Brain microvascular endothelial cell (primary cell): ENCODE measurements around the gene CENPM.

ENCODE experiments used
- DNase-seq: peaks from one replicate; pipeline ENCODE4 v3.0.0-alpha.2; 2020
- H3K27ac ChIP-seq: fragments of 250-450 bp; sonication (Bioruptor Pico); 2 replicates; pipeline ENCODE4 v1.5.1; 2020; ENCODE audit warnings: mild to moderate bottlenecking, moderate library complexity
- H3K27me3 ChIP-seq: fragments of 250-450 bp; sonication (Bioruptor Pico); replicated peaks from 2 replicates; pipeline ENCODE4 v1.5.1; 2020; ENCODE audit warnings: mild to moderate bottlenecking
- H3K36me3 ChIP-seq: fragments of 250-450 bp; sonication (Bioruptor Pico); replicated peaks from 2 replicates; pipeline ENCODE4 v1.5.1; 2020; ENCODE audit warnings: mild to moderate bottlenecking
- H3K4me3 ChIP-seq: 2 replicates; pipeline ENCODE4 v1.5.1; 2011; ENCODE audit warnings: low read depth, mild to moderate bottlenecking, control low read depth, low read length, moderate library complexity
- in situ Hi-C: cut with HindIII; loops from 2 replicates; pipeline ENCODE4 v1.10.0; 2017; ENCODE audit warnings: low sequenced_read_pairs, low pct_ligation_motif_present
- TF ChIP-seq, protein P1 (sequence below): IDR thresholded peaks from 2 replicates; pipeline ENCODE4 v1.5.1; 2011; ENCODE audit warnings: low read depth, mild to moderate bottlenecking, moderate library complexity, low read length, control low read depth, inconsistent platforms; ENCODE audit errors: missing control alignments

CENPM gene

DNA sequence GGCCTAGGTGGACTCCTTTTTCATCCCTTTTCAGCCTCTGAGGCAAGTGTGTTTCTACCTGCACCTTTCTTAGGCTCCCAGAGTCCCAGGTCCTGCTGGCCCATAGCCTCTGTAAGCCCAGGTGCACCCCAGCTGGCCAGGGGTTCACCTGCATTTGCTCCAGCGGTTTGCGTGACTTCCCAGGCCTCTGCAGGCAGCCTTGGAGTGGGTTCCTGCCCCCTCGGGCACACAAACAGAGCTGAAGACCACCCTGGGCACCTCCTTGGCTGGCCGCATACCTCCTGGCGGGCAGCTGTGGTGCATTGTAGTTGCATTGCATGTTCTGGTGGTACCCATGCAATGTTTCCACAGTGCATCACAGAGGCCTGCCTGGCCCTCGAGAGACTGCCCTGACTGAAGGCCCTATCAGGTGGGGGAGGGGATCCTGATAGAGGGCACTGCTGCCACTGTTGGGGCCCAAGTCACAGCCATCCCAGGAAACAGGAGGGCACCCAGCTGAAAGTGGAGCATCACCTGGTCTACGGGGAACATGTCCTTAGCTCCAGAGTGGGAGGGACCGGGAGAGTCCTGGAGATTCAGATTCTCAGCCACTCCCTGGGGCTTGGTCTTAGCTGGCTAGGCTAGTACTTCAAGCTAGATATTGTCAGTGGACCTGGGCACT lies 46.2 kb downstream of the CENPM start:
- Histone ChIP-seq H3K27ac (no peak overlapping the region), H3K36me3 (peaks cover 67% of the 10 kb centered on the region), H3K4me3 (no peak overlapping the region), H3K27me3 (no peaks in the 10 kb centered on the region)
- no peak for DNase-seq
- TF ChIP-seq, protein P1, sequence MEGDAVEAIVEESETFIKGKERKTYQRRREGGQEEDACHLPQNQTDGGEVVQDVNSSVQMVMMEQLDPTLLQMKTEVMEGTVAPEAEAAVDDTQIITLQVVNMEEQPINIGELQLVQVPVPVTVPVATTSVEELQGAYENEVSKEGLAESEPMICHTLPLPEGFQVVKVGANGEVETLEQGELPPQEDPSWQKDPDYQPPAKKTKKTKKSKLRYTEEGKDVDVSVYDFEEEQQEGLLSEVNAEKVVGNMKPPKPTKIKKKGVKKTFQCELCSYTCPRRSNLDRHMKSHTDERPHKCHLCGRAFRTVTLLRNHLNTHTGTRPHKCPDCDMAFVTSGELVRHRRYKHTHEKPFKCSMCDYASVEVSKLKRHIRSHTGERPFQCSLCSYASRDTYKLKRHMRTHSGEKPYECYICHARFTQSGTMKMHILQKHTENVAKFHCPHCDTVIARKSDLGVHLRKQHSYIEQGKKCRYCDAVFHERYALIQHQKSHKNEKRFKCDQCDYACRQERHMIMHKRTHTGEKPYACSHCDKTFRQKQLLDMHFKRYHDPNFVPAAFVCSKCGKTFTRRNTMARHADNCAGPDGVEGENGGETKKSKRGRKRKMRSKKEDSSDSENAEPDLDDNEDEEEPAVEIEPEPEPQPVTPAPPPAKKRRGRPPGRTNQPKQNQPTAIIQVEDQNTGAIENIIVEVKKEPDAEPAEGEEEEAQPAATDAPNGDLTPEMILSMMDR = no peak
- in situ Hi-C loops = no loop called here

DNA sequence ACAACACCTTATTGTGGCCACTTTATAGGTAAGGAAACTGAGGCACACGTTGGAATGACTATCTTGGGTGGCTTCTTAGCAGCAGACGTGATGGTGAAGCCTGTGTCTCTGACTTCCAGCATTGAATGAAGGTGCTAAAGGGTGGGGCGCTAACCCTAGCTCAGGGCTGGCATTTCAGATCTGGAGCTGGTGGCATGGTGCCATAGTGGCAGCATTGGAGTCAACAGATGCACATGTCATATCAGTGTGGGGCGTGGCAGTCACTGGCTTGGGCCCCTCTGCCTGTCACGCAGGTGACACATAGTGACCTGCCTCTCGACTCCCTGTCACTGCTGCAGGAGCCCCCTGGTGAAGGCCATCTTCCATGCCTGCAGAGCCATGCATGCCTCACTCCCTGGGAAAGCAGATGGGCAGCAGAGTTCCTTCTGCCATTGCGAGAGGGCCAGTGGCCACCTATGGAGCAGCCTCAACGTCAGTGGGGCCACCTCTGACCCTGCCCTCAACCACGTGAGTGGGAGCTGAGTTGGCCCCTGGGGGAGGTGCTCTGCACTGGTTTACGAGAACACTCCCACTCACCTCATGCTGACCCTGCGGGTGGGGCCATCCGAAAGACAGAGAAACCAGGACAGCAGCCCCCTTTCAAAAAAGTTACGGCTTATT lies 46.8 kb downstream of the CENPM start:
- Histone ChIP-seq H3K27ac (no peak overlapping the region), H3K36me3 (peaks cover 64% of the 10 kb centered on the region), H3K4me3 (no peak overlapping the region), H3K27me3 (no peaks in the 10 kb centered on the region)
- in situ Hi-C loops = no loop called here
- DNase-seq = no peak
- TF ChIP-seq, protein P1 = no peak

DNA sequence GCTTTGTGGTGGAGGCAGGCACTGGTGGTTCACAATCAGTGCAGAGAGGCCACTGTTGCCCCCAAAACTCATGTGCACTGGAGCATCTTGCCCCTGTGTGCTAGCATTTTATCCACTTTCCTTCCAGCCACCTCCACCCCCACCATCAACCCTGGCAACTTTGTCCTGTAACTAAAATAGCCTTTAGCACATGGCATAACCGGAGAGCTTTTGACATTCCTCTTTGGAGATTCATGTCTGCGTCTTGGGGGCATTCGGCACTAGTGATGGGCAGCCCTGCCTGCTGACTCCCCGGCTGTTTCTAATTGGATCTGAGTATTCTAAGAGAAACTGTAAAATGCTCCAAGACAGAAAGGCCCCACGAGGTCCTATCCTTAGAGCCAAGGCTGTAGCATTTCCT lies 47.8 kb downstream of the CENPM start:
- TF ChIP-seq, protein P1 = no peak

DNA sequence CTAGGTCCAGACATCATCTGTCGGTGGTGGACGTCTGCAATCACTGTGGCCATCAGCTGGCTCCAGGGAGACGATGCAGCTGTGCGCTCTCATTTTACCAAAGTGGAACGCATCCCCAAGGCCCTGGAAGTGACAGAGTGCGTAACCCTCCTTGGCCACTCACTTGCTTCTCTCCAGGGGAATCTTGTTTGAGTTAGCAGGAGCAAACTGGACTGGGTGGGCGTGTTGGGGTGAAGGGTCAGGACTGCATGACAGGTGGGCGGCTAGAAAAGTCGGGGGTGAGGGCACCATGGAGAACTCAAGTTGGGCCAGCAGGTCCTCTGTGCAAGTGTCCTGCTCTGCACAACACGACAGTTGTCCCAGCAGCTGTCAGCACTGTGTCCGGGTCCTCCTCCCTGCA lies 48.3 kb downstream of the CENPM start:
- Histone ChIP-seq H3K27ac (no peak overlapping the region), H3K36me3 (peaks cover 55% of the 10 kb centered on the region), H3K4me3 (no peak overlapping the region), H3K27me3 (no peaks in the 10 kb centered on the region)
- no peak for DNase-seq
- TF ChIP-seq, protein P1 = no peak
- in situ Hi-C loops = no loop called here

More for the DNA sequence above, 47.8 kb downstream of the CENPM start:
- no peak for DNase-seq
- Histone ChIP-seq H3K36me3 (peaks cover 55% of the 10 kb centered on the region), H3K4me3 (no peak overlapping the region), H3K27me3 (no peaks in the 10 kb centered on the region), H3K27ac (no peak overlapping the region)
- in situ Hi-C loops = no loop called here

DNA sequence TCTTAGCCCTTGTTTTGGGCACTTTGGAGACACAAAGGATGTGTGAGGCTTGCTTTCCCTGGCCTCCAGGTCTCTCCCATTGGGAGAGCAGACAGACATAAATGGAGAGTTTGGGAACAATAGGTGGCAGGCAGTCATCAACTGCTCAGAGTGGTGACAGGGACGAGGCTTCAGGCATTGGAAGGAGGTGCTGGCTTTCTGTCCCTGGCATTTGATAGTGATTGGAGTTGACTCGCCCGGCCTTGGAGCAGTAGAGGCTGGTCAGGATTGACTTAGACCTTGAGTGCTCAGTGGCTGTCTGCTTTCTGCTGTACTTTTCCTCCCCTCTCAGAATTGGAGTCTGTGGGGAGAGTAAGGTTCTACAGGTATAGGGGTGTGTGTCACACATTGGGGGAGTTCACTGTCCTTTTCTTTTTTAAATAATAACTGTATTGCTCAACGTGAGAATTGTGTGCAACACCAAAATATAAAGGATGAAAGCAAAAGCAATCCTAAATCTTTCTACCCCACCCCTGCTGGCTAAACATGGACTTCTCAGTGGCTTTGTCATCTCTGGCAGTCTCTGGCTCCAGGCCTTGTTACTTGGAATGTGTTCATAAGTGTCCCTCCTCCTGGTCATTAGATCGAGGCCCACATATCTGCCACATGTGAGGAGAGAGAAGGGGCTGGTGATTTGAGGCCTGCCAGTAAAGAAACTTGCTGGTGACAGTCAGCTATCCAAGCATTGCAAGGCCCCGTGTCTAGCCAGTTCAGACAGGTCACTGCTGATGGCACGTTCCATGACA lies 53.2 kb downstream of the CENPM start:
- Histone ChIP-seq H3K27me3 (no peaks in the 10 kb centered on the region), H3K27ac (no peak overlapping the region)
- TF ChIP-seq, protein P1 = no peak

More for the DNA sequence above, 53.2 kb downstream of the CENPM start:
- Histone ChIP-seq H3K36me3 (peaks cover 46% of the 10 kb centered on the region), H3K4me3 (no peak overlapping the region)
- no peak for DNase-seq
- in situ Hi-C loops = no loop called here
